HG03175 (cell line): Measurements from ENCODE around the gene CYP27B1.

Experiments
- ATAC-seq: cut with Tn5 transposase; IDR thresholded peaks from one replicate; pipeline ENCODE4 v1.9.1; 2021; ENCODE audit warnings: mild to moderate bottlenecking, moderate library complexity; ENCODE audit not compliant: unreplicated experiment

Gene CYP27B1

DNA sequence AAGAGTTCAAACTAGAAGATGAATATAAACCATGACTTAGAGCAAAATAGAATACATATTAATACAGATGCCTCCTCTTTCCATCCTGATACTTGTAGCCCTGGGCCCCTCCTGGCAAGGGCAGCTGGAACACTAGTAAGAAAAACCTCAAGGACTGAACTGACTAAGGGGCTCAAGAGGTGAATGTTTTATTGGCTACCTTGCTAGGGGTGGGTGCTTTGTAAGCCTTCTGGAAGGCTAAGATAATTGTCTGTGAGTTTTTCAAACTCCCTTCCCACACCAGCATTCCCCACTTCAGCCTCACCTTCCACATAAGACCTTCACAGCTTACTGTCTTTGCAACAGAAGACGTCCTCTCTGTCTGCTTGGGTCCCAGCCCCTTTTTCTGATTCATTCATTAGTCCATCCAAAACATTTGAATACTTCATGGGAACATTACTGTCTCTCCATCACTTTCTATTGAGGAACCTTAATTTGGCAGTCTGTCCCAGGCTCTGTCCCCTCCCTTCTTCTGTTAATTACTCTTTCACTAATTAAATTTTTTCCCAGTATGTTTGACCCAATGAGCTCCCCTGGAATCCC lies 13.0 kb downstream of the CYP27B1 start:
- no peak for ATAC-seq

- ATAC-seq: no peak
Measured at GRCh38 chr12:57752668-57753000, 14.2 kb downstream of the CYP27B1 start.

DNA sequence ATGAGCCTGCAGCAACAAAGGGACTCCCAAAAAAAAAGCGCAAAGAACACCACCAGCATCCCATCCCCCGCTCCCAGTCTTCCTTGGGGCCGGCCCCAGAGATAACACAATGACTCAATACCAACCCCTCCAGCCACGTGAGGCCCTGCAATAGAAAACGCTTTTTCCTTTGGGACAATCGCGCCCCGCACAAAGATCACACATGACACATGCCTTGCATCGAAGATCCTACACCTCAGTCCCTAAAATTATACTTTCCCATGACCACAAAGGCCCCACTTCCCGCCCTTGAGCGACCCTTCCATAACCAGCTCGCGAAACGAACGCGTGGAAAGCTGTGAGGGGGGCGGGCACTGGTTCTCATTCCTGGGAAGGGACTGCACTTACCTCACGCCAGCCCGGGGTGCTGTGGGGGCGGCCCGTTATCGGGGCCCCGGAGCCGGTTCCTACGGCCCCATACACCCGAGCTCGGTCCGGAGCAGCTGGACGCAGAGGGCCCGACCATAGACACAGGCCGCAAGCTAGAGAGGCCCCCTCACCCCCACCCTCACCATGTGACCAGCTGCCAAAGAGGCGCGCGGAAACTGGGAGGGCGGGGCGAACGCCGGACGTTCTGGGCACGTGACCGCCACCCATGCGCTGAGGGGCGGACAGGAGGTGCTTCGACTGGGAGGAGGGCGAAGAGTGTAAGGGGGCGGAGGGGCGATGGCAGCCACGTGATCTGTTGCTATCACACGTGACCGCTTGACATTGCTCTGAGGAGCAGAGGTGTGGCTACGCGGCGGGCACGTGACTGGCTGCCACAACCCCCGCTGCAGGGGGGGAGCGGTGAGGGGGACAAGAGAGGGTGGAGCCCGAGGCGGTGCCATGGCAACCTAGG lies 14.8 kb downstream of the CYP27B1 start, which contains the start of gene CDK4:
TSS of gene CDK4 (minus strand) at position 523 of the 880 bp plus-strand sequence. CDS start 593 bp downstream, outside the sequence.
- ATAC-seq: peak; percentile 74

- ATAC-seq: no peak
Measured at GRCh38 chr12:57751432-57751787, 15.5 kb downstream of the CYP27B1 start.

- no peak for ATAC-seq
Measured at GRCh38 chr12:57750561-57751431, 16.1 kb downstream of the CYP27B1 start.

GRCh38 chr12:57749061-57749460 lies 17.8 kb downstream of the CYP27B1 start:
- no peak for ATAC-seq

GRCh38 chr12:57746025-57746424 lies 20.9 kb downstream of the CYP27B1 start:
- ATAC-seq: no peak

GRCh38 chr12:57745485-57745881 lies 21.4 kb downstream of the CYP27B1 start:
- ATAC-seq: no peak

GRCh38 chr12:57744777-57745484 lies 21.9 kb downstream of the CYP27B1 start, which contains the start of gene TSPAN31:
TSPAN31 (plus strand) TSS chr12:57745039; CDS start chr12:57745155, 116 bp downstream.
- peak; percentile 80 for ATAC-seq

- ATAC-seq: peak; percentile 33
Measured at GRCh38 chr12:57744194-57744776, 22.6 kb downstream of the CYP27B1 start.

GRCh38 chr12:57743769-57744168 lies 23.1 kb downstream of the CYP27B1 start:
- ATAC-seq: no peak

GRCh38 chr12:57741844-57742738 lies 24.8 kb downstream of the CYP27B1 start:
- peak; percentile 58 for ATAC-seq

GRCh38 chr12:57741413-57741789 lies 25.5 kb downstream of the CYP27B1 start:
- ATAC-seq: no peak

- ATAC-seq: peak; percentile 70
Measured at GRCh38 chr12:57740656-57741412, 26.0 kb downstream of the CYP27B1 start.

GRCh38 chr12:57739914-57740538 lies 26.9 kb downstream of the CYP27B1 start:
- no peak for ATAC-seq

DNA sequence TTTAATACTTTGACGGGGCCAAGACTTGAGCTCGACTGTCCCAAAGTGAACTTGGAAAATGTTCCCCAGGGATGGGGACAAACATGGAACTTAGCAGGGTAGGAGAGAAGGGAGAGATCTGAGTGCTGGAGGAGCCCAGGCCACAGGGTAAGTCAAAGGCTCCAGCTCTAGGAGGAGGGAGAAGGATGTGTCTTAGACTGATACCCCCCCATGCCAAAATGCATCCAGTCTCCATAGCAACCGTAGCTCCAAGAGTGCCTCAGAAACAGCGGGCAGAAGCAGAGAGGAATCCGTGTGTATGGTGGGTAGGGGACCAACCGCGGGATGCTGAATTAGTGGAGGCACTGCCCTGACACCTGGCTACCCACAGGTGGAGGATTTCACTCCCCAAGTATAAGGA lies 27.5 kb downstream of the CYP27B1 start:
- no peak for ATAC-seq

- ATAC-seq: no peak
Measured at GRCh38 chr12:57738661-57739237, 28.1 kb downstream of the CYP27B1 start, which contains the start of gene AGAP2. AGAP2 (minus strand) TSS chr12:57738742; CDS start chr12:57738246, 496 bp downstream.
